Measurements from ENCODE around the gene MYO15B.

Gene MYO15B

GRCh38 chr17:75558666-75559530, 28.7 kb upstream of the MYO15B start:
- Histone ChIP-seq H3K27me3 (replicated peaks in 2 of 5; ENCODE audit: control insufficient read depth in 4 of 5, insufficient read depth in 5 of 5, low read length in 4 of 5) (no peaks in the 10 kb centered on the region), H3K27ac (ENCODE audit: insufficient read depth in 1 of 2, low read depth in 1 of 2, low read length in 2 of 2, poor library complexity in 1 of 2, severe bottlenecking in 2 of 2) (no peak overlapping the region), H3K36me3 (ENCODE audit: control insufficient read depth in 4 of 4, insufficient read depth in 4 of 4, low read length in 3 of 4) (peaks cover 2 to 11% (median 5%) of the 10 kb centered on the region in 4 experiments), H3K9me3 (ENCODE audit: control extremely low read depth in 1 of 5, control insufficient read depth in 4 of 5, insufficient read depth in 2 of 5, low read depth in 1 of 5, low read length in 4 of 5) (no peaks in the 10 kb centered on the region), H3K4me1 (ENCODE audit: control extremely low read depth in 1 of 4, control insufficient read depth in 4 of 4, insufficient read depth in 4 of 4, low read length in 3 of 4) (no peaks in the 10 kb centered on the region), H3K4me3 (ENCODE audit: control insufficient read depth in 1 of 7, extremely low read depth in 1 of 7, insufficient read depth in 4 of 7, low read depth in 2 of 7, low read length in 6 of 7) (no peak overlapping the region)
- ChIA-PET POLR2A (no interaction called here), CTCF (interaction anchor here (0.8 to 1.6 kb wide), 6 partner anchors 7 to 148 kb away, joined by 3 to 5 read pairs (median 3); partner anchors contain the start of gene MYO15B)
- WGBS (ENCODE audit: insufficient coverage) = 95% methylated on average over 17 of the region's 38 CpGs
- DNase-seq = no peak

DNA sequence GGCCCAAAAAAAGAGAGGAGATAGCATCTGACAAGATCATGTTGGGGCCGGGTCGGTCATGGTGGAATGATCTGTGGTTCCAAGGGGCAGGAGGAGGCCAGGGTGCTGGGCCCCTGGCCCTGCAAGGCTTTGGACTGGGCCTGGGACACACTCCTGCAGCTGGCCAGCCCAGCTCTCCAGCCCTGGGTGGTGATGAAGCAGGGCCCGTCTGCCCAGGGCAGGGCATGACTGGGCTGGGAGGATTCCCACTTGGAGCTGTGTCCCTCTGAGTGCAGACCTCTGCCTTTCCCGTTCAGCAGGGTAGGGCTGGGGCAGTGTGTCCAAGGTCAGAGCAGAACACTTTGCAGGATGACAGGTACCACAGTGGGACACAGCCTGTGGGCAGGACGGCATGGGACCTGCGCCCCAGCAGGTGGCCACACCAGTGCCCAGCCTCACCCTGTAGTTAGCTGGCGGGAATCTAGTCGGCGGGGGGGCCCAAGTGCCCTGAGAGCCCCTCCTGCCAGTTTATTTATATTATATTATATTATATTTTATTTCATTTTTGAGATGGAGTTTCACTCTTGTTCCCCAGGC, 27.6 kb upstream of the MYO15B start:
- ChIA-PET CTCF (interaction anchor here (1.1 to 1.3 kb wide), 2 partner anchors 8 to 20 kb away, joined by 3 read pairs; no protein-coding TSS in a partner anchor), POLR2A (no interaction called here)
- no peak overlapping the region for H3K27ac ChIP-seq (ENCODE audit: insufficient read depth in 1 of 2, low read depth in 1 of 2, low read length in 2 of 2, poor library complexity in 1 of 2, severe bottlenecking in 2 of 2)
- H3K27me3 ChIP-seq (replicated peaks in 2 of 5; ENCODE audit: control insufficient read depth in 4 of 5, insufficient read depth in 5 of 5, low read length in 4 of 5) = no peaks in the 10 kb centered on the region
- no peaks in the 10 kb centered on the region for H3K9me3 ChIP-seq (ENCODE audit: control extremely low read depth in 1 of 5, control insufficient read depth in 4 of 5, insufficient read depth in 2 of 5, low read depth in 1 of 5, low read length in 4 of 5)
- 100% methylated on average over 2 of the region's 9 CpGs for WGBS (ENCODE audit: insufficient coverage)
- H3K36me3 ChIP-seq (ENCODE audit: control insufficient read depth in 4 of 4, insufficient read depth in 4 of 4, low read length in 3 of 4) = peaks cover 2 to 11% (median 7%) of the 10 kb centered on the region in 4 experiments
- no peak for DNase-seq
- no peak overlapping the region for H3K4me3 ChIP-seq (ENCODE audit: control insufficient read depth in 1 of 7, extremely low read depth in 1 of 7, insufficient read depth in 4 of 7, low read depth in 2 of 7, low read length in 6 of 7)
- H3K4me1 ChIP-seq (ENCODE audit: control extremely low read depth in 1 of 4, control insufficient read depth in 4 of 4, insufficient read depth in 4 of 4, low read length in 3 of 4) = no peaks in the 10 kb centered on the region

DNA sequence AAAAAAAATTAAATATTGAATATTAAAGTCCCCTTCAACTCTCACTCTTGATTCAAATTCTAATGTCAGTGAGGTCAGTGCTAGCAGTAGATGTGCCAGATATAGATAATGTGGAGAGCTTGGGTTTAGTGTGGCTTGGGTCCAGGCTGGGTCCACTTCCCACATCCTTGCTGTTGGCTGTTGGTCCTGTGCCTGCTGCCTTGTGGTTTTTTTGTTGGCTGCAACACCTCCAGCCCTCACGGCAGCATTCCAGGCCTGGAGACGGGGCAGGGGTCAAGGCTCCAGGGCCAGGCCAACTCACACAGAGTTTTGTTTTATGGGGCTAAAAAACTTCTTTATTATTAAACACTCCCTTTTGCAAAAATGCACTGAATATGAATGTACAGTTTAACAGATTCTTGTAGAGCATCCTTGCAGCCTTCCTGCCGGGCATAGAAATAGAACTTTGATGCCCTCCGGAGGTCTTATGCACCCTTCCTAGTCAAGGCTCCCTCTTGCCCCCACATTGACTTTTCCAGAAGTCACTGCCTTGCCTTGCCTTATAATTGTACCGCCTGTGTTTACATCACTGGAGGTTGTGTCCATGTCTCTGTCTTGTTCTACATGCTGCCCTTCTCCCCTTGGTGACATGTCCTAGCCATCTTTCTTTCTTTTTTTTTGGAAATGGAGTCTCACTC, 25.5 kb upstream of the MYO15B start:
- Histone ChIP-seq H3K27me3 (replicated peaks in 2 of 5; ENCODE audit: control insufficient read depth in 4 of 5, insufficient read depth in 5 of 5, low read length in 4 of 5) (no peaks in the 10 kb centered on the region), H3K4me3 (ENCODE audit: control insufficient read depth in 1 of 7, extremely low read depth in 1 of 7, insufficient read depth in 4 of 7, low read depth in 2 of 7, low read length in 6 of 7) (no peak overlapping the region), H3K36me3 (ENCODE audit: control insufficient read depth in 4 of 4, insufficient read depth in 4 of 4, low read length in 3 of 4) (peaks cover 2 to 11% (median 7%) of the 10 kb centered on the region in 4 experiments), H3K27ac (ENCODE audit: insufficient read depth in 1 of 2, low read depth in 1 of 2, low read length in 2 of 2, poor library complexity in 1 of 2, severe bottlenecking in 2 of 2) (no peak overlapping the region), H3K9me3 (ENCODE audit: control extremely low read depth in 1 of 5, control insufficient read depth in 4 of 5, insufficient read depth in 2 of 5, low read depth in 1 of 5, low read length in 4 of 5) (no peaks in the 10 kb centered on the region), H3K4me1 (ENCODE audit: control extremely low read depth in 1 of 4, control insufficient read depth in 4 of 4, insufficient read depth in 4 of 4, low read length in 3 of 4) (no peaks in the 10 kb centered on the region)
- DNase-seq = peak in 2 of 3 donors; percentile 17 to 35
- CTCF ChIA-PET = no interaction called here
- POLR2A ChIA-PET = no interaction called here
- WGBS (ENCODE audit: insufficient coverage) = 90% methylated on average over 3 of the region's 5 CpGs

- Histone ChIP-seq H3K9me3 (ENCODE audit: control extremely low read depth in 1 of 5, control insufficient read depth in 4 of 5, insufficient read depth in 2 of 5, low read depth in 1 of 5, low read length in 4 of 5) (no peaks in the 10 kb centered on the region), H3K27ac (ENCODE audit: insufficient read depth in 1 of 2, low read depth in 1 of 2, low read length in 2 of 2, poor library complexity in 1 of 2, severe bottlenecking in 2 of 2) (no peak overlapping the region), H3K27me3 (replicated peaks in 2 of 5; ENCODE audit: control insufficient read depth in 4 of 5, insufficient read depth in 5 of 5, low read length in 4 of 5) (no peaks in the 10 kb centered on the region), H3K36me3 (ENCODE audit: control insufficient read depth in 4 of 4, insufficient read depth in 4 of 4, low read length in 3 of 4) (peaks cover 2 to 11% (median 7%) of the 10 kb centered on the region in 4 experiments), H3K4me1 (ENCODE audit: control extremely low read depth in 1 of 4, control insufficient read depth in 4 of 4, insufficient read depth in 4 of 4, low read length in 3 of 4) (no peaks in the 10 kb centered on the region), H3K4me3 (ENCODE audit: control insufficient read depth in 1 of 7, extremely low read depth in 1 of 7, insufficient read depth in 4 of 7, low read depth in 2 of 7, low read length in 6 of 7) (no peak overlapping the region)
- CTCF ChIA-PET = no interaction called here
- POLR2A ChIA-PET = no interaction called here
- DNase-seq = no peak
- WGBS (ENCODE audit: insufficient coverage) = 94% methylated on average over 25 of the region's 28 CpGs
Measured at GRCh38 chr17:75563063-75563758, 24.4 kb upstream of the MYO15B start.

- DNase-seq = no peak
Measured at GRCh38 chr17:75564195-75564594, 23.4 kb upstream of the MYO15B start.

DNA sequence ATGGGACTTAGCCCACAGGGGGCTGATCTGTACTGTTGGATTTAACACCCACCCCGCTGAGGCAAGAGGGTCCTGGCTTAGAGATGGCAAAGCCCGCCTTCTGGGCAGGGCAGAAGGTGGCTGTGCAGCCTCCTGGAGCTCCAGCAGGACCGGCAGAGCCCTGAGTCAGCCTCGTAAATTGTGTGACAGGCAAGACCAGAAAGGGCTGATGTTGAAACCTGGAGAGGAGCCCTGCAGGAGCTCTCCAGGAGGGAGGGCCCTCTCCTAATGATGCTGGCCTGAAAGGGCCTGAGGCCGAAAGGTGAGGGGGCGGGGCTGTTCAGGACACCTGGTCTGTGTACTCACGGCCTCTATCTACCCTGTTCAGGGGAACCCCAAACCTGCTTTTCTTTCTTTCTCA, 22.5 kb upstream of the MYO15B start:
- H3K27me3 ChIP-seq (replicated peaks in 2 of 5; ENCODE audit: control insufficient read depth in 4 of 5, insufficient read depth in 5 of 5, low read length in 4 of 5) = no peaks in the 10 kb centered on the region
- H3K9me3 ChIP-seq (ENCODE audit: control extremely low read depth in 1 of 5, control insufficient read depth in 4 of 5, insufficient read depth in 2 of 5, low read depth in 1 of 5, low read length in 4 of 5) = no peaks in the 10 kb centered on the region
- H3K27ac ChIP-seq (ENCODE audit: insufficient read depth in 1 of 2, low read depth in 1 of 2, low read length in 2 of 2, poor library complexity in 1 of 2, severe bottlenecking in 2 of 2) = no peak overlapping the region
- H3K36me3 ChIP-seq (ENCODE audit: control insufficient read depth in 4 of 4, insufficient read depth in 4 of 4, low read length in 3 of 4) = peaks cover 2 to 10% (median 6%) of the 10 kb centered on the region in 4 experiments
- H3K4me1 ChIP-seq (ENCODE audit: control extremely low read depth in 1 of 4, control insufficient read depth in 4 of 4, insufficient read depth in 4 of 4, low read length in 3 of 4) = peaks cover 0 to 3% (median 1%) of the 10 kb centered on the region in 4 experiments
- 96% methylated on average over 6 of the region's 7 CpGs for WGBS (ENCODE audit: insufficient coverage)
- no peak for DNase-seq
- CTCF ChIA-PET = interaction anchor here (0.9 kb wide), 1 partner anchor 35 kb away, joined by 3 read pairs; no protein-coding TSS in a partner anchor
- POLR2A ChIA-PET = no interaction called here
- no peak overlapping the region for H3K4me3 ChIP-seq (ENCODE audit: control insufficient read depth in 1 of 7, extremely low read depth in 1 of 7, insufficient read depth in 4 of 7, low read depth in 2 of 7, low read length in 6 of 7)

More at GRCh38 chr17:75564195-75564594, 23.4 kb upstream of the MYO15B start:
- 98% methylated on average over 10 of the region's 11 CpGs for WGBS (ENCODE audit: insufficient coverage)
- no peak overlapping the region for H3K4me3 ChIP-seq (ENCODE audit: control insufficient read depth in 1 of 7, extremely low read depth in 1 of 7, insufficient read depth in 4 of 7, low read depth in 2 of 7, low read length in 6 of 7)
- H3K9me3 ChIP-seq (ENCODE audit: control extremely low read depth in 1 of 5, control insufficient read depth in 4 of 5, insufficient read depth in 2 of 5, low read depth in 1 of 5, low read length in 4 of 5) = no peaks in the 10 kb centered on the region
- H3K27ac ChIP-seq (ENCODE audit: insufficient read depth in 1 of 2, low read depth in 1 of 2, low read length in 2 of 2, poor library complexity in 1 of 2, severe bottlenecking in 2 of 2) = no peak overlapping the region
- POLR2A ChIA-PET = no interaction called here
- no peaks in the 10 kb centered on the region for H3K27me3 ChIP-seq (replicated peaks in 2 of 5; ENCODE audit: control insufficient read depth in 4 of 5, insufficient read depth in 5 of 5, low read length in 4 of 5)
- CTCF ChIA-PET = no interaction called here
- no peaks in the 10 kb centered on the region for H3K4me1 ChIP-seq (ENCODE audit: control extremely low read depth in 1 of 4, control insufficient read depth in 4 of 4, insufficient read depth in 4 of 4, low read length in 3 of 4)
- H3K36me3 ChIP-seq (ENCODE audit: control insufficient read depth in 4 of 4, insufficient read depth in 4 of 4, low read length in 3 of 4) = peaks cover 2 to 10% (median 6%) of the 10 kb centered on the region in 4 experiments

All from common myeloid progenitor, CD34-positive (primary cell).